ENCODE data around the gene EHD3.

EHD3 gene

GRCh38 chr2:31274401-31275075 lies 40.6 kb downstream of the EHD3 start:
- H2BK12ac ChIP-seq (ENCODE audit: low read length), result no peak overlapping the region
- WGBS, 2 donors (ENCODE audit: extremely low coverage in 2 of 2, insufficient read length in 2 of 2, insufficient replicate concordance in 1 of 2), result no CpG with 5 or more reads among the region's 5 CpGs
- no peak overlapping the region for H3K14ac ChIP-seq (ENCODE audit: low read length)
- no peak overlapping the region for H2AK5ac ChIP-seq (ENCODE audit: low read depth, low read length)
- no peak overlapping the region for H2BK120ac ChIP-seq (ENCODE audit: low read depth, low read length)
- H3K27ac ChIP-seq (replicated peaks; ENCODE audit: low read length), result no peak overlapping the region
- H3K4ac ChIP-seq (ENCODE audit: low read length), result no peak overlapping the region
- H3K4me3 ChIP-seq (ENCODE audit: low read length in 2 of 2), result no peak overlapping the region
- DNase-seq (ENCODE audit: low spot score), result no peak
- H3K9ac ChIP-seq (ENCODE audit: low read depth, low read length, poor library complexity), result no peak overlapping the region
- H3K4me2 ChIP-seq (ENCODE audit: insufficient read depth, low read length, poor library complexity, severe bottlenecking), result no peak overlapping the region
- H3K9me3 ChIP-seq (replicated peaks in 1 of 2; ENCODE audit: control insufficient read depth in 2 of 2, insufficient read depth in 1 of 2, low read depth in 1 of 2, low read length in 2 of 2), result no peaks in the 10 kb centered on the region
- no peak overlapping the region for H3K18ac ChIP-seq (ENCODE audit: low read length)
- no peaks in the 10 kb centered on the region for H3K36me3 ChIP-seq (replicated peaks in 1 of 2; ENCODE audit: control insufficient read depth in 2 of 2, insufficient read depth in 2 of 2, low read length in 2 of 2)
- no peak overlapping the region for H3K23ac ChIP-seq (ENCODE audit: low read depth, low read length, poor library complexity)
- no peak overlapping the region for H2BK5ac ChIP-seq (ENCODE audit: low read length)
- no peak overlapping the region for H4K91ac ChIP-seq (ENCODE audit: low read depth, low read length, poor library complexity)
- no peak overlapping the region for H4K8ac ChIP-seq (ENCODE audit: low read depth, low read length)
- peaks cover 0 to 9% (median 0%) of the 10 kb centered on the region in 3 experiments for H3K27me3 ChIP-seq (ENCODE audit: control insufficient read depth in 3 of 3, insufficient read depth in 3 of 3, low read depth in 1 of 3, low read length in 3 of 3)
- no peaks in the 10 kb centered on the region for H3K79me1 ChIP-seq (ENCODE audit: low read depth, low read length)
- peaks cover 0 to 2% of the 10 kb centered on the region in 2 donors for H3K4me1 ChIP-seq (ENCODE audit: control insufficient read depth in 2 of 2, insufficient read depth in 1 of 2, low read depth in 1 of 2, low read length in 2 of 2)
- H2AFZ ChIP-seq (ENCODE audit: low read length), result no peak overlapping the region
- no peak overlapping the region for H2BK15ac ChIP-seq (ENCODE audit: low read length)

- Histone ChIP-seq H3K27me3 (ENCODE audit: control insufficient read depth in 3 of 3, insufficient read depth in 3 of 3, low read depth in 1 of 3, low read length in 3 of 3) (peaks cover 0 to 9% (median 0%) of the 10 kb centered on the region in 3 experiments), H2BK15ac (ENCODE audit: low read length) (no peak overlapping the region), H3K23ac (ENCODE audit: low read depth, low read length, poor library complexity) (no peak overlapping the region), H3K4ac (ENCODE audit: low read length) (no peak overlapping the region), H2BK5ac (ENCODE audit: low read length) (no peak overlapping the region), H2AK5ac (ENCODE audit: low read depth, low read length) (no peak overlapping the region), H2AFZ (ENCODE audit: low read length) (no peak overlapping the region), H3K79me1 (ENCODE audit: low read depth, low read length) (no peaks in the 10 kb centered on the region), H3K36me3 (replicated peaks in 1 of 2; ENCODE audit: control insufficient read depth in 2 of 2, insufficient read depth in 2 of 2, low read length in 2 of 2) (no peaks in the 10 kb centered on the region), H3K18ac (ENCODE audit: low read length) (no peak overlapping the region), H4K8ac (ENCODE audit: low read depth, low read length) (no peak overlapping the region), H3K9me3 (replicated peaks in 1 of 2; ENCODE audit: control insufficient read depth in 2 of 2, insufficient read depth in 1 of 2, low read depth in 1 of 2, low read length in 2 of 2) (no peaks in the 10 kb centered on the region), H4K91ac (ENCODE audit: low read depth, low read length, poor library complexity) (no peak overlapping the region), H3K27ac (replicated peaks; ENCODE audit: low read length) (no peak overlapping the region), H2BK12ac (ENCODE audit: low read length) (no peak overlapping the region), H3K4me1 (ENCODE audit: control insufficient read depth in 2 of 2, insufficient read depth in 1 of 2, low read depth in 1 of 2, low read length in 2 of 2) (peaks cover 0 to 2% of the 10 kb centered on the region in 2 donors), H3K14ac (ENCODE audit: low read length) (no peak overlapping the region), H3K4me2 (ENCODE audit: insufficient read depth, low read length, poor library complexity, severe bottlenecking) (no peak overlapping the region), H2BK120ac (ENCODE audit: low read depth, low read length) (no peak overlapping the region), H3K4me3 (ENCODE audit: low read length in 2 of 2) (no peak overlapping the region), H3K9ac (ENCODE audit: low read depth, low read length, poor library complexity) (no peak overlapping the region)
- WGBS, 2 donors (ENCODE audit: extremely low coverage in 2 of 2, insufficient read length in 2 of 2, insufficient replicate concordance in 1 of 2), result no CpG with 5 or more reads among the region's 5 CpGs
- DNase-seq (ENCODE audit: low spot score), result no peak
Observed at GRCh38 chr2:31275976-31276375, 42.0 kb downstream of the EHD3 start.

- no peak overlapping the region for H2AK5ac ChIP-seq (ENCODE audit: low read depth, low read length)
- no peak overlapping the region for H2BK12ac ChIP-seq (ENCODE audit: low read length)
- no peak overlapping the region for H3K14ac ChIP-seq (ENCODE audit: low read length)
- H3K9ac ChIP-seq (ENCODE audit: low read depth, low read length, poor library complexity), result no peak overlapping the region
- H3K36me3 ChIP-seq (replicated peaks in 1 of 2; ENCODE audit: control insufficient read depth in 2 of 2, insufficient read depth in 2 of 2, low read length in 2 of 2), result no peaks in the 10 kb centered on the region
- no CpG with 5 or more reads among the region's 4 CpGs for whole genome bisulfite sequencing, 2 donors (ENCODE audit: extremely low coverage in 2 of 2, insufficient read length in 2 of 2, insufficient replicate concordance in 1 of 2)
- H2BK5ac ChIP-seq (ENCODE audit: low read length), result no peak overlapping the region
- no peak overlapping the region for H3K23ac ChIP-seq (ENCODE audit: low read depth, low read length, poor library complexity)
- H4K8ac ChIP-seq (ENCODE audit: low read depth, low read length), result no peak overlapping the region
- no peak overlapping the region for H3K4me3 ChIP-seq (ENCODE audit: low read length in 2 of 2)
- H2AFZ ChIP-seq (ENCODE audit: low read length), result no peak overlapping the region
- H3K18ac ChIP-seq (ENCODE audit: low read length), result no peak overlapping the region
- no peak overlapping the region for H4K91ac ChIP-seq (ENCODE audit: low read depth, low read length, poor library complexity)
- no peaks in the 10 kb centered on the region for H3K9me3 ChIP-seq (replicated peaks in 1 of 2; ENCODE audit: control insufficient read depth in 2 of 2, insufficient read depth in 1 of 2, low read depth in 1 of 2, low read length in 2 of 2)
- no peak overlapping the region for H3K4me2 ChIP-seq (ENCODE audit: insufficient read depth, low read length, poor library complexity, severe bottlenecking)
- peaks cover 0 to 9% (median 0%) of the 10 kb centered on the region in 3 experiments for H3K27me3 ChIP-seq (ENCODE audit: control insufficient read depth in 3 of 3, insufficient read depth in 3 of 3, low read depth in 1 of 3, low read length in 3 of 3)
- H2BK120ac ChIP-seq (ENCODE audit: low read depth, low read length), result no peak overlapping the region
- no peak for DNase-seq (ENCODE audit: low spot score)
- no peaks in the 10 kb centered on the region for H3K79me1 ChIP-seq (ENCODE audit: low read depth, low read length)
- peaks cover 0 to 2% of the 10 kb centered on the region in 2 donors for H3K4me1 ChIP-seq (ENCODE audit: control insufficient read depth in 2 of 2, insufficient read depth in 1 of 2, low read depth in 1 of 2, low read length in 2 of 2)
- H3K4ac ChIP-seq (ENCODE audit: low read length), result no peak overlapping the region
- no peak overlapping the region for H2BK15ac ChIP-seq (ENCODE audit: low read length)
- no peak overlapping the region for H3K27ac ChIP-seq (replicated peaks; ENCODE audit: low read length)
Observed at GRCh38 chr2:31277621-31278020, 43.7 kb downstream of the EHD3 start.

GRCh38 chr2:31282634-31283033 lies 48.7 kb downstream of the EHD3 start:
- no peak overlapping the region for H3K27ac ChIP-seq (replicated peaks; ENCODE audit: low read length)
- no peak overlapping the region for H3K9ac ChIP-seq (ENCODE audit: low read depth, low read length, poor library complexity)
- H3K4me3 ChIP-seq (ENCODE audit: low read length in 2 of 2), result no peak overlapping the region
- H3K79me1 ChIP-seq (ENCODE audit: low read depth, low read length), result no peaks in the 10 kb centered on the region
- H2AK5ac ChIP-seq (ENCODE audit: low read depth, low read length), result no peak overlapping the region
- no peak overlapping the region for H2AFZ ChIP-seq (ENCODE audit: low read length)
- WGBS, 2 donors (ENCODE audit: extremely low coverage in 2 of 2, insufficient read length in 2 of 2, insufficient replicate concordance in 1 of 2), result no CpG with 5 or more reads among the region's 2 CpGs
- H3K36me3 ChIP-seq (replicated peaks in 1 of 2; ENCODE audit: control insufficient read depth in 2 of 2, insufficient read depth in 2 of 2, low read length in 2 of 2), result no peaks in the 10 kb centered on the region
- H4K8ac ChIP-seq (ENCODE audit: low read depth, low read length), result no peak overlapping the region
- H2BK5ac ChIP-seq (ENCODE audit: low read length), result no peak overlapping the region
- no peak overlapping the region for H3K4me2 ChIP-seq (ENCODE audit: insufficient read depth, low read length, poor library complexity, severe bottlenecking)
- no peaks in the 10 kb centered on the region for H3K27me3 ChIP-seq (ENCODE audit: control insufficient read depth in 3 of 3, insufficient read depth in 3 of 3, low read depth in 1 of 3, low read length in 3 of 3)
- no peak overlapping the region for H3K18ac ChIP-seq (ENCODE audit: low read length)
- no peak overlapping the region for H2BK15ac ChIP-seq (ENCODE audit: low read length)
- H3K4ac ChIP-seq (ENCODE audit: low read length), result no peak overlapping the region
- H3K4me1 ChIP-seq (ENCODE audit: control insufficient read depth in 2 of 2, insufficient read depth in 1 of 2, low read depth in 1 of 2, low read length in 2 of 2), result no peaks in the 10 kb centered on the region
- H3K14ac ChIP-seq (ENCODE audit: low read length), result no peak overlapping the region
- no peak overlapping the region for H2BK12ac ChIP-seq (ENCODE audit: low read length)
- DNase-seq (ENCODE audit: low spot score), result no peak
- no peak overlapping the region for H4K91ac ChIP-seq (ENCODE audit: low read depth, low read length, poor library complexity)
- no peak overlapping the region for H2BK120ac ChIP-seq (ENCODE audit: low read depth, low read length)
- H3K23ac ChIP-seq (ENCODE audit: low read depth, low read length, poor library complexity), result no peak overlapping the region
- no peaks in the 10 kb centered on the region for H3K9me3 ChIP-seq (replicated peaks in 1 of 2; ENCODE audit: control insufficient read depth in 2 of 2, insufficient read depth in 1 of 2, low read depth in 1 of 2, low read length in 2 of 2)

Measured in neuronal stem cell (in vitro differentiated cells).